K562 (cell line): Measurements from ENCODE around the gene RERE.

Experiments
- CTCF ChIP-seq, 3 experiments: IDR thresholded peaks in 2 of 3; conservative IDR thresholded peaks in 1 of 3; 2 replicates each; pipeline ENCODE4 v1.5.1; 2011 to 2012; ENCODE audit warnings: low read length in 3 of 3, mild to moderate bottlenecking in 3 of 3, control low read depth in 2 of 3, improper control_type of control experiment in 1 of 3, inconsistent platforms in 1 of 3, low read depth in 1 of 3, mixed read lengths in 1 of 3, moderate library complexity in 1 of 3; ENCODE audit not compliant: insufficient read depth in 2 of 3
- ELF1 ChIP-seq: fragments of 200-800 bp; sonication (Bioruptor generic); IDR thresholded peaks from 2 replicates; pipeline ENCODE4 v1.6.1; 2016; ENCODE audit warnings: missing genetic modification characterization, missing compliant biosample characterization
- EP300 ChIP-seq: IDR thresholded peaks from 2 replicates; pipeline ENCODE4 v1.6.1; 2012; ENCODE audit warnings: low read length, improper control_type of control experiment
- EZH2 ChIP-seq: IDR thresholded peaks from 2 replicates; pipeline ENCODE4 v1.6.1; 2012; ENCODE audit warnings: low read depth, mild to moderate bottlenecking, inconsistent platforms, low read length, borderline replicate concordance
- NFE2 ChIP-seq: IDR thresholded peaks from 2 replicates; pipeline ENCODE4 v1.6.1; 2014; ENCODE audit warnings: antibody characterized with exemption, low read depth
- USF2 ChIP-seq: sonication (generic); formaldehyde crosslinking; IDR thresholded peaks from 2 replicates; pipeline ENCODE4 v1.5.0; 2020; ENCODE audit warnings: missing genetic modification reagents
- ZNF311 ChIP-seq: fragments of 250-450 bp; sonication (Bioruptor Pico); IDR thresholded peaks from 2 replicates; pipeline ENCODE4 v1.4.0; 2020; ENCODE audit warnings: mild to moderate bottlenecking, moderate library complexity

GRCh38 chr1:8352471-8352845 is 465.0 kb downstream of the RERE start:
- TF ChIP-seq USF2 (CRISPR knock-in tag) (no peak), EP300 (no peak), NFE2 (no peak), CTCF (IDR thresholded peaks at IDR 0.05 in 2 of 3, conservative IDR thresholded peaks at IDR 0.05 in 1 of 3; ENCODE audit: insufficient read depth in 2 of 3, low read depth in 1 of 3, low read length in 3 of 3) (no peak), EZH2 (no peak), ZNF311 (no peak), ELF1 (no peak)
